Stimulated activated CD8-positive, alpha-beta memory T cell treated with anti-CD3 and anti-CD28 coated beads, Interleukin-7, amount 100 ng/mL, for 48 hours (primary cell): ENCODE measurements around the gene METRNL.
"Not testable (repeated sequence)": the region's sequence is repeated elsewhere in the genome, so short reads cannot be mapped to it uniquely, and the experiment has no call there.

Experiments
- DNase-seq, 2 donors: peaks; one replicate each; pipeline ENCODE4 v3.0.0-alpha.2; 2020; ENCODE audit warnings: low read depth in 1 of 2; ENCODE audit errors: extremely low read depth in 1 of 2

METRNL gene

DNA sequence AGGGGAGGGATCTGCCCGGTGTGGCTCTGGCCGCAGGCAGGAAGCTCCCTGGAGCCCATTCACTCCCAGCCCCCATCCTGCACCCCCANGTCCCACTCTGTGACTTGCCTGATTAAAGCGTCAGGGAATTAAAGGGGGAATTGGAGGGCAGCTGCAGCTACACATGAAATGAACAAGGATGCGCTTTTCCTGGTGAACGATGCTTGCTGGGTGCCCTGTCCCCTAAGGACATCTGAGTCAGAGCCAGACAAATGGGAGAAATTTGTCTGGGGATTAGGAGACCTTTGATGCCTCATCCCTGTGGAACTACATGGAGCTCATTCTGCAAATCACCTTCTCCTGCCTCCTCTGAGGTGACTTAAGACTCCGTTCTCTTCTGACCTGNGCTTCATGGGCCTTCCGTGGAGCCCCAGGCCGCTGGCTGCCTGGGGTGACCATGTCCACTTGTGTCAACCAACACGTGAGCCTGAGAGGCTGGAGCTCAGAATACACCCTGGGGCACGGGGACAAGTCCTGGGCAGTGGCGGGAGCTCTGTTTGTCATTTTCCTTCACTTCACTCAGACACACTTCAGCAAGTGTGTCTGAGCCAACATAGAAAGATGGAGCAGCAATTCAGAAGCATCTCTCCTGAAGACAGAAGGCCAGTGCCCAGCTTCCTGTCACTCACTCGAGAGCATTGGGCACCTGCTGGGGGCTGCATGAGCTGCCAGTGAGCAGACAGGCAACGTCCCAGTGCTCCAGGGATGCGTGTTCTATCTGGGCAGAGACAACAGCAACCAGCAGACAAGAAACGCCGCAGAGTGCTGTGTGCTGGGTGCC, 54.1 kb downstream of the METRNL start:
- no peak for DNase-seq

DNA sequence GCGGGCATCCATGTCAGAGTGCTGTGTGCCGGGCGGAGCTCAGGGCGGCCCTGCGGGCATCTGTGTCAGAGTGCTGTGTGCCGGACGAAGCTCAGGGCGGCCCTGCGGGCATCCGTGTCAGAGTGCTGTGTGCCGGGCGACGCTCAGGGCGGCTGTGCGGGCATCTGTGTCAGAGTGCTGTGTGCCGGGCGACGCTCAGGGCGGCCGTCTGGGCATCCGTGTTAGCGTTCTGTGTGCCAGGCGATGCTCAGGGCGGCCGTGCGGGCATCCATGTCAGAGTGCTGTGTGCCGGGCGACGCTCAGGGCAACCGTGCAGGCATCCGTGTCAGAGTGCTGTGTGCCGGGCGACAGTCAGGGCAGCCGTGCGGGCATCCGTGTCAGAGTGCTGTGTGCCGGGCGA, 55.0 kb downstream of the METRNL start:
- DNase-seq = not testable (repeated sequence)

DNA sequence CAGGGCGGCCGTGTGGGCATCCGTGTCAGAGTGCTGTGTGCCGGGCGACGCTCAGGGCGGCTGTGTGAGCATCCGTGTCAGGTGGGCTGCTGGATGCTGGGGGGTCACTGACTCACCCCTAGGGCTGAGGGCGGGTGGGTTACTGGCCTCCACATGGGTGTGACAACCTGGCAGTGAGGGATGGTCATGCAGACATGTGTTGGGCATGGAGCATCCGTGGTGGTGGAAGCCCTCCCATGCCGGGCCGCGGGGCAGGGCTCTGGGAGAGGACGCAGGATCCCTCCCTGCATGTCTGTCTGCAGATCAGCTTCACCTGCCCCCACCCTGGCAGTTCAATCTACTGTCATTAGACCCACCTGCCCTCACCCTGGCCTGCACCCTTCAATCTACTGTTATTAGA, 56.3 kb downstream of the METRNL start:
- DNase-seq = no peak

DNA sequence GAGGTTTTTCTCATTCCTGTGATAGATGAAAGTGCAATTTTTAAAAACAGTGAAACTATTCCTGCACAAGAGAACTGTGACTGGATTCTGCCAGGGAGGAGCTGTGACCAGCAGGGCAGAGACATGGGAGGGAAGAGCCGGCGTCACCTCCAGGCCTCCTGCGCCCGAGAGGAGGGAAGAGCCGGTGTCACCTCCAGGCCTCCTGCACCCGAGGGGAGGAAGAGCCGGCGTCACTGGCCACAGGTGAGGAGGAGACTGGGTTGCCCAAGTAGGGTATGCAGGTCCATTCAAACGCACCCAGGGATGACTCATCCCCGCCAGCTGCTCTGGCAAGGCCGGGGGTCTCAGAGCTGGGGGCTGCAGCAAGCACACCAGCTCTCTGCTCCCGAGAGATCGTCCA, 56.7 kb downstream of the METRNL start:
- DNase-seq = no peak

DNA sequence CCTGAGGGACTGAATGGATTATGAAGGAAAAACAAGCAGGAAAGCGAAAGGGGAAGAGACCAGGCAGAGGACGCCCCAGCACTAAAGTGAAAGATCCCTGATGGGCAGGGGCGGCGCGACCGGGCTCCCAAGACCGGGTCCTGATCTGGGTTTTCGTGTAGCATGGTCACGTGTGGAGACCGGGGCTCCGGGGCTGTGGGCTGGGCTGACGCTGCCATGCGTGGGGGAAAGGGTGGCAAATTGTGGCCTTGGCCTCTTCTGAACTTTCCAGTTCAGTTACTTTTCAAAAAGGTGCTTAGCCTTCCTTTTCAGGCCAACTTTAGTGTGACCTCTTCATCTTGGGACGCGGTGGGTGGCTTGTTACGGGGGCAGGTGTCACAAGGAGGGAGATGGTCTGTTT, 57.5 kb downstream of the METRNL start:
- no peak for DNase-seq

DNA sequence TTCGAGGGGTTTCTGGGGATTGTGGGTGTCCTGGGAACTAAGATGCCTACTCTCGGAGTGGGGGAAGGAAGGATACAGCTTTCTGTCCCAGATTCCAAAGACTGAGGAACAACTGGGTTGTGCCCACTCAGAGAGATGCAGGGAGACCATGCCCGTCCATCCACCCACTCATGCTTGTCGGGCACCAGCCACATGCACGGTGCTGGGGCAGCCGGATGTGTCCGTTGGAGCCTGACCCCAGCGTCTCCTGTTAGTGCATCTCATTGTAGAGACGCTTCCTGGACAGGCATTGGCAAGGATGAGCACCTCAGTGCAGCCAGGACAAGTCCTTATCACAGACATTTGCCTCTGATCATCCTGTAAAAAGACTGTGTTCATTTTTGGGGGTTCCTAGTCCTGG, 58.1 kb downstream of the METRNL start:
- DNase-seq = no peak

DNA sequence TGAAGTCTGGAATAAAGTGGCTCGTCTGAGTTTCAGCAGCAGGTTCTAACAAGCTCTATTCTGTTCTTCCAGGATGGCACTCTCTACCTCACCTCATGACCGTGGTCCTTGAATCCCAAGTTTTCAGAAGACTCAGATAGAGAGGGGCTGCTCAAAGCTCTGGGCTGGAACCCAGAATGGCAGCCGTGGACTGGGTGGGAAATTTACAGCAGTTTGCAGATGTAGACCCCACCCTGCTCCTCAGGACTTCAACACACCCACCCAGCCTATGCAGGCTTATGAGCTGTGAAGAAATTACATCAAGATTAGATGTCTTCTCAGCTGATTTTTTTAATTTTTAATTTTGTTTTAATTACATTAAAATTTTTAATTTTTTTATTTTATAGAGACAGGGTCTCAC, 59.4 kb downstream of the METRNL start:
- no peak for DNase-seq

DNA sequence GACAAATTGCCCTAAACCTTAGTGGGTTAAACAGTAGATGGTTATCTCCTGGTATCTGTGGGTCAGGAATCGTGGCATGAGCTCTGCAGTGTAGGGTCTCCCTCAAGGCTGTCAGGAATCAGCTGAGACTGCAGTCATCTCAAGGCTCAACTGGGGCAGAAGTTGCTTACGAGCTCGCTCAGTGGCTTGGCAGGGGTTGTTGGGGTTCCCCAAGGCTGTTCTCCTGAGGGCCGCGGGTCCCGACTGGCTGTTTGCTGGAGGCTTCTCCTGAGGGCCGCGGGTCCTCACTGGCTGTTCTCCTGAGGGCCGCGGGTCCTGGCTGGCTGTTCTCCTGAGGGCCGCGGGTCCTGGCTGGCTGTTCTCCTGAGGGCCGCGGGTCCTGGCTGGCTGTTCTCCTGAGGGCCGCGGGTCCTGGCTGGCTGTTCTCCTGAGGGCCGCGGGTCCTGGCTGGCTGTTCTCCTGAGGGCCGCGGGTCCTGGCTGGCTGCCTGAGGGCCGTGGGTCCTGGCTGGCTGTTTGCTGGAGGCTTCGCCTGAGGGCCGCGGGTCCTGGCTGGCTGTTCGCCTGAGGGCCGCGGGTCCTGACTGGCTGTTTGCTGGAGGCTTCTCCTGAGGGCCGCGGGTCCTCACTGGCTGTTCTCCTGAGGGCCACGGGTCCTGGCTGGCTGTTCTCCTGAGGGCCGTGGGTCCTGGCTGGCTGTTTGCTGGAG, 60.3 kb downstream of the METRNL start:
- DNase-seq = not testable (repeated sequence)

DNA sequence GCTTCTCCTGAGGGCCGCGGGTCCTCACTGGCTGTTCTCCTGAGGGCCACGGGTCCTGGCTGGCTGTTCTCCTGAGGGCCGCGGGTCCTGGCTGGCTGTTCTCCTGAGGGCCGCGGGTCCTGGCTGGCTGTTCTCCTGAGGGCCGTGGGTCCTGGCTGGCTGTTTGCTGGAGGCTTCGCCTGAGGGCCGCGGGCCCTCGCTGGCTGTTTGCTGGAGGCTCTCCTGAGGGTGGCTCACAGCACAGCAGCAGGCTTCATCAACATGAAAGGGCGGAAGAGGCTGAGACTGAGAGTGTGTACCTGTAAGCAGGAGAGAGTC, 60.8 kb downstream of the METRNL start:
- not testable (repeated sequence) for DNase-seq

DNA sequence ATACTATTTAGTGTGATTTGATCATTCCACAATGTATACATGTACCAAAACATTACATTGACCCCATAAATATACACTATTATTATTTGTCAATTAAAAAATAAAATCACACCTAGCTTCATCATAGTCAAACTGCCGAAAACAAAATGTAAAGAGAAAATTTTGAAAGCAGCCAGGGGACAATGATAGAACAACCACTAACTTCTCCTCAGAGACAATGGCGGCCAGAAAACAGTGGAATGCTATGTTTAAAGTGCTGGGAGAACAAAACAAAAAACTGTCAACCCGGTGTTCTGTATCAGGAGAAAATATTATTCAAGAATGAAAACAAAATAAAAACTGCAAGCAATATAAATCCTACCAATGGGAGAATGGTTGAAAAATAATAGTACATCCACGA, 63.2 kb downstream of the METRNL start:
- DNase-seq = no peak

DNA sequence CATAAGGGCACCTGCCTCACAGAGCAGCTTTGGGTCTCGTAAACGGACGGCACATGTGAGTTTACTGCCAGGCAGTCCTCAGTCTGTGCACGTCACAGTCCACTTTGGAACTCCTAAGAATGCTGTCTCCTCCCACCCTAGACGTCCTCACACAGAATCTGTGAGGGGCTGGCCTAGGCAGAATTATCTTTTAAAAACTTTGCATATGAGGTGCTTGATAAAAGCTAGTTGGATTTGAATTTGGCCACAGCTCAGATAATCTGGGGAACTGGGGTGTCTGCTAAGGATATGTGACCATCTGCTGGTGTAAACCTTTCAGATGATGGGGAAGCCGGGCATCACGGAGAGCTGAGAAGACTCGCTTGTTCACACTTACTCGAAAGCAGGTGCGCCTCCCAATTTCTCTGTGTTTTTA, 64.4 kb downstream of the METRNL start:
- DNase-seq = no peak
